HepG2 (cell line): ENCODE measurements around the gene IL1R1. TPM values are rescaled to one million over a fixed set of nuclear protein-coding genes. Genes with fewer than 3 reads are reported as not detected.

Source experiments
- ATRX ChIP-seq: sonication (generic); formaldehyde crosslinking; IDR thresholded peaks from 2 replicates; pipeline ENCODE4 v1.4.0; 2020; ENCODE audit warnings: missing genetic modification reagents, borderline replicate concordance
- CEBPB ChIP-seq: IDR thresholded peaks from 2 replicates; pipeline ENCODE4 v1.6.1; 2011; ENCODE audit warnings: low read depth, low read length, improper control_type of control experiment, borderline replicate concordance
- ELF1 ChIP-seq: sonication (generic); formaldehyde crosslinking; IDR thresholded peaks from 2 replicates; pipeline ENCODE4 v1.4.0; 2020; ENCODE audit warnings: missing genetic modification reagents
- FOXK2 ChIP-seq: fragments of 450-650 bp; IDR thresholded peaks from 2 replicates; pipeline ENCODE4 v1.6.1; 2016
- GLMP ChIP-seq: sonication (generic); formaldehyde crosslinking; IDR thresholded peaks from 2 replicates; pipeline ENCODE4 v1.9.0; 2021; ENCODE audit warnings: missing genetic modification reagents, mild to moderate bottlenecking, borderline replicate concordance
- HIVEP1 ChIP-seq: sonication (generic); formaldehyde crosslinking; IDR thresholded peaks from 2 replicates; pipeline ENCODE4 v1.4.0; 2020; ENCODE audit warnings: mild to moderate bottlenecking, missing genetic modification reagents
- KLF12 ChIP-seq: sonication (generic); formaldehyde crosslinking; IDR thresholded peaks from 2 replicates; pipeline ENCODE4 v1.4.0; 2020; ENCODE audit warnings: missing genetic modification reagents, borderline replicate concordance
- LCORL ChIP-seq, 2 experiments: fragments of 450-650 bp in 1 of 2; sonication (generic) in 1 of 2; formaldehyde crosslinking in 1 of 2; IDR thresholded peaks; 2 replicates each; pipeline versions ENCODE4 v1.5.0 to v1.6.1; 2017 to 2020; ENCODE audit warnings: antibody characterized with exemption in 1 of 2, missing genetic modification reagents in 1 of 2
- MAX ChIP-seq: IDR thresholded peaks from 2 replicates; pipeline ENCODE4 v1.6.1; 2012; ENCODE audit warnings: inconsistent platforms
- PHF21A ChIP-seq: sonication (generic); formaldehyde crosslinking; IDR thresholded peaks from 2 replicates; pipeline ENCODE4 v1.5.0; 2020; ENCODE audit warnings: mild to moderate bottlenecking, missing genetic modification reagents
- PITX1 ChIP-seq: sonication (generic); formaldehyde crosslinking; IDR thresholded peaks from 2 replicates; pipeline ENCODE4 v1.5.1; 2020; ENCODE audit warnings: mild to moderate bottlenecking, missing genetic modification reagents
- RXRB ChIP-seq: IDR thresholded peaks from 2 replicates; pipeline ENCODE4 v1.6.1; 2016; ENCODE audit warnings: borderline replicate concordance, missing genetic modification reagents, missing compliant biosample characterization
- ZBTB7A ChIP-seq: sonication (generic); formaldehyde crosslinking; IDR thresholded peaks from 2 replicates; pipeline ENCODE4 v1.8.0; 2022; ENCODE audit warnings: mild to moderate bottlenecking, missing genetic modification reagents
- ZEB1 ChIP-seq: IDR thresholded peaks from 2 replicates; pipeline ENCODE4 v1.6.1; 2012; ENCODE audit warnings: mild to moderate bottlenecking, low read depth, inconsistent platforms; ENCODE audit not compliant: insufficient replicate concordance
- ZFP36L2 ChIP-seq: sonication (generic); formaldehyde crosslinking; IDR thresholded peaks from 2 replicates; pipeline ENCODE4 v1.4.0; 2020; ENCODE audit warnings: missing genetic modification reagents
- ZNF10 ChIP-seq: sonication (generic); formaldehyde crosslinking; IDR thresholded peaks from 2 replicates; pipeline ENCODE4 v1.4.0; 2020; ENCODE audit warnings: mild to moderate bottlenecking, low read depth, missing genetic modification reagents, borderline replicate concordance
- ZNF124 ChIP-seq: sonication (generic); formaldehyde crosslinking; IDR thresholded peaks from 2 replicates; pipeline ENCODE4 v1.4.0; 2020; ENCODE audit warnings: missing genetic modification reagents
- ZNF276 ChIP-seq: sonication (generic); formaldehyde crosslinking; IDR thresholded peaks from 2 replicates; pipeline ENCODE4 v1.4.0; 2020; ENCODE audit warnings: mild to moderate bottlenecking, low read depth, missing genetic modification reagents
- ZNF281 ChIP-seq: sonication (generic); formaldehyde crosslinking; IDR thresholded peaks from 2 replicates; pipeline ENCODE4 v1.4.0; 2020; ENCODE audit warnings: missing genetic modification reagents, borderline replicate concordance
- ZNF382 ChIP-seq: sonication (generic); formaldehyde crosslinking; IDR thresholded peaks from 2 replicates; pipeline ENCODE4 v1.5.0; 2020; ENCODE audit warnings: missing genetic modification reagents, mild to moderate bottlenecking, borderline replicate concordance
- ZNF543 ChIP-seq: sonication (generic); formaldehyde crosslinking; IDR thresholded peaks from 2 replicates; pipeline ENCODE4 v1.4.0; 2020; ENCODE audit warnings: mild to moderate bottlenecking, missing genetic modification reagents
- ZNF772 ChIP-seq: sonication (generic); formaldehyde crosslinking; IDR thresholded peaks from 2 replicates; pipeline ENCODE4 v1.5.0; 2020; ENCODE audit warnings: mild to moderate bottlenecking, missing genetic modification reagents
- ZNF800 ChIP-seq: sonication (generic); formaldehyde crosslinking; IDR thresholded peaks from 2 replicates; pipeline ENCODE4 v1.4.0; 2020; ENCODE audit warnings: missing genetic modification reagents
- polyA plus RNA-seq, 8 experiments: library from polyadenylated mRNA; depleted of rRNA in 3 of 8; stranded (reverse) in 7 of 8; unstranded in 1 of 8; fragments of >200 nt; fragmentation: Illumina TruSeq in 4 of 8; extraction: Trizol in 4 of 8; gene quantifications; 2 replicates each; pipeline versions ENCODE4 v1.2.1 to v1.2.3, GENCODE V29; 2011 to 2016; ENCODE audit warnings: low read depth in 4 of 8, missing spikeins in 1 of 8, mixed read lengths in 1 of 8; ENCODE audit not compliant: insufficient read depth in 1 of 8
- total RNA-seq, 5 experiments: library from RNA; depleted of rRNA; stranded (reverse); fragments of >200 nt; fragmentation: Illumina TruSeq; extraction: Trizol; gene quantifications; 2 replicates each; pipeline ENCODE4 v1.2.3, GENCODE V29; 2016; ENCODE audit warnings: low read depth in 1 of 5

Gene IL1R1
- total and polyA plus RNA-seq, 2 of the 13 experiments (the other 11 are each of a cell fraction or from before 2014, with no cell fraction given) = 38.0 to 93.1 TPM

- TF ChIP-seq LCORL (IDR thresholded peaks at IDR 0.05) (peak; percentile 97; the same call in 1 of the 2 replicates), LCORL (CRISPR knock-in tag; IDR thresholded peaks at IDR 0.05) (peak; percentile 99), PITX1 (CRISPR knock-in tag) (no peak), ZBTB7A (no peak), ZNF800 (CRISPR knock-in tag) (0 out of 2 replicates have a peak, but pooled peaks have one; percentile 55), KLF12 (CRISPR knock-in tag) (no peak), ZNF772 (CRISPR knock-in tag) (0 out of 2 replicates have a peak, but pooled peaks have one; percentile 26), ZEB1 (peak; percentile 68), ZNF10 (no peak), ELF1 (CRISPR knock-in tag) (no peak; the same call in 1 of the 2 replicates), CEBPB (peak; percentile 81), MAX (0 out of 2 replicates have a peak, but pooled peaks have one; percentile 35), HIVEP1 (CRISPR knock-in tag) (no peak), GLMP (no peak), PHF21A (CRISPR knock-in tag) (peak; percentile 89), ZNF543 (CRISPR knock-in tag) (no peak), ZFP36L2 (CRISPR knock-in tag) (no peak), ATRX (CRISPR knock-in tag) (no peak), FOXK2 (no peak), ZNF124 (CRISPR knock-in tag) (peak; percentile 64; the same call in 1 of the 2 replicates), ZNF281 (peak; percentile 24; the same call in 1 of the 2 replicates), ZNF276 (no peak), RXRB (CRISPR knock-in tag) (peak; percentile 92), ZNF382 (CRISPR knock-in tag) (no peak)
Observed at GRCh38 chr2:102107741-102108070, 34.8 kb upstream of the IL1R1 start (continued).
